Spleen (tissue), 11 donors: ENCODE data around the gene CNTNAP2. TPM values are rescaled to one million over a fixed set of nuclear protein-coding genes. Genes with fewer than 3 reads are reported as not detected.

ENCODE experiments used
- DNase-seq: peaks from one replicate; pipeline ENCODE4 v3.0.0-alpha.2; 2020
- H3K27ac ChIP-seq, 8 donors: fragments of 200-600 bp; sonication (generic) in 7 of 8; 1 replicate in 4 of 8; 2 replicates in 4 of 8; pipeline versions ENCODE4 v1.5.0 to v1.8.0; 2016 to 2021; ENCODE audit warnings: inconsistent platforms in 4 of 8, mild to moderate bottlenecking in 4 of 8, moderate library complexity in 1 of 8
- H3K27me3 ChIP-seq, 7 donors: fragments of 200-600 bp; sonication (generic) in 6 of 7; replicated peaks in 1 of 7; 1 replicate in 4 of 7; 2 replicates in 3 of 7; pipeline versions ENCODE4 v1.5.0 to v1.8.0; 2016 to 2021; ENCODE audit warnings: inconsistent platforms in 3 of 7, mild to moderate bottlenecking in 1 of 7
- H3K36me3 ChIP-seq, 6 donors: fragments of 200-600 bp; sonication (generic) in 5 of 6; 1 replicate in 4 of 6; 2 replicates in 2 of 6; pipeline versions ENCODE4 v1.5.0 to v1.8.0; 2016 to 2021; ENCODE audit warnings: inconsistent platforms in 2 of 6
- H3K4me1 ChIP-seq, 6 donors: fragments of 200-600 bp; sonication (generic) in 5 of 6; 1 replicate in 3 of 6; 2 replicates in 3 of 6; pipeline versions ENCODE4 v1.5.0 to v1.8.0; 2016 to 2021; ENCODE audit warnings: inconsistent platforms in 3 of 6
- H3K4me3 ChIP-seq, 8 donors: fragments of 200-600 bp; sonication (generic) in 7 of 8; 1 replicate in 4 of 8; 2 replicates in 4 of 8; pipeline versions ENCODE4 v1.5.0 to v1.8.0; 2016 to 2021; ENCODE audit warnings: inconsistent platforms in 4 of 8, mild to moderate bottlenecking in 4 of 8, moderate library complexity in 2 of 8
- H3K9me3 ChIP-seq, 8 donors: fragments of 200-600 bp; sonication (generic) in 7 of 8; 1 replicate in 4 of 8; 2 replicates in 4 of 8; pipeline versions ENCODE4 v1.5.0 to v1.8.0; 2016 to 2021; ENCODE audit warnings: inconsistent platforms in 4 of 8
- CTCF ChIP-seq, 11 experiments: fragments of 200-600 bp in 7 of 11; fragments of 450-650 bp in 4 of 11; sonication (generic) in 4 of 11; IDR thresholded peaks in 8 of 11; conservative IDR thresholded peaks in 3 of 11; 1 replicate in 7 of 11; 2 replicates in 4 of 11; pipeline versions ENCODE4 v1.4.0 to v1.8.0; 2016 to 2021; ENCODE audit warnings: antibody characterized with exemption in 11 of 11, inconsistent platforms in 4 of 11, mild to moderate bottlenecking in 1 of 11
- POLR2A ChIP-seq, 3 donors: fragments of 450-650 bp; IDR thresholded peaks; one replicate each; pipeline ENCODE4 v1.5.1; 2017; ENCODE audit warnings: antibody characterized with exemption in 3 of 3, mild to moderate bottlenecking in 1 of 3
- POLR2AphosphoS5 ChIP-seq, 3 donors: sonication (generic); formaldehyde crosslinking; IDR thresholded peaks; one replicate each; pipeline ENCODE4 v1.5.1; 2017; ENCODE audit warnings: antibody characterized with exemption in 3 of 3
- WGBS, 5 donors: extraction: QIAGEN DNeasy Blood & Tissue Kit in 3 of 5; methylation state at CpG; one replicate each; pipeline versions ENCODE4 v1.1.5 to v1.1.7; 2013 to 2018; 5-methylcytosine and 5-hydroxymethylcytosine counted together
- intact Hi-C: fragments of 100-400 bp; cut with DNase I; formaldehyde crosslinking; loops from one replicate; pipeline ENCODE4 v1.15.0; 2023; ENCODE audit warnings: low total_unique reads
- polyA plus RNA-seq, 3 donors: library from polyadenylated mRNA; stranded (reverse); fragments of 200-250 nt; gene quantifications; one replicate each; pipeline ENCODE4 v1.2.1, GENCODE V29; 2013
- total RNA-seq, 7 donors: library from RNA; depleted of rRNA in 3 of 7; stranded (reverse); fragments of >200 nt in 3 of 7; fragmentation: NEBNext Ultra II Directional in 4 of 7; extraction: Animal tissue kit (Norgen Biotek cat#: 25700) in 4 of 7; gene quantifications; one replicate each; pipeline versions ENCODE4 v1.1.0 to v1.2.1, GENCODE V29; 2016 to 2021
- donor health status: healthy with polysubstance abuse.
- donor health status: DM: no; HTN: no; CAD: no; lungs with moderate emphysema.
- donor health status: DM: no; HTN: no; CAD: no.
- donor health status: Bipolar disorder and iron deficiency.
- donor health status: healthy.
- donor health status: DM: no; HTN: no; CAD: no.
- donor health status: DM: yes; HTN: yes; CAD: no.

CNTNAP2 gene
- total and polyA plus RNA-seq, 10 donors = 0.13 to 2.0 (median 0.82) TPM

- 74 to 85% (median 82%) methylated on average over 4 of the region's 4 CpGs for WGBS, 5 donors
- no peak for TF ChIP-seq POLR2A (IDR thresholded peaks at IDR 0.05)
- TF ChIP-seq POLR2AphosphoS5 (IDR thresholded peaks at IDR 0.05) = no peak
- TF ChIP-seq CTCF (IDR thresholded peaks at IDR 0.05 in 8 of 11, conservative IDR thresholded peaks at IDR 0.05 in 3 of 11) = no peak
- Histone ChIP-seq H3K36me3 (no peaks in the 10 kb centered on the region), H3K4me1 (no peaks in the 10 kb centered on the region), H3K27me3 (no peaks in the 10 kb centered on the region), H3K9me3 (peaks cover 0 to 27% (median 4%) of the 10 kb centered on the region in 8 donors), H3K4me3 (no peak overlapping the region), H3K27ac (no peak overlapping the region)
- intact Hi-C loops = loop anchor here (10.0 kb wide), 1 partner anchor 65 kb away; no protein-coding TSS in a partner anchor
- DNase-seq = no peak
Measured at GRCh38 chr7:146449625-146450024, 333.0 kb downstream of the CNTNAP2 start.

- DNase-seq = no peak
- intact Hi-C loops = no loop called here
- H3K27ac ChIP-seq = no peak overlapping the region
- no peaks in the 10 kb centered on the region for H3K4me1 ChIP-seq
- no peak for TF ChIP-seq POLR2A (IDR thresholded peaks at IDR 0.05)
- TF ChIP-seq CTCF (IDR thresholded peaks at IDR 0.05 in 8 of 11, conservative IDR thresholded peaks at IDR 0.05 in 3 of 11) = no peak
- no peak overlapping the region for H3K4me3 ChIP-seq
- WGBS, 5 donors = 53 to 67% (median 62%) methylated on average over 2 of the region's 2 CpGs
- H3K36me3 ChIP-seq = no peaks in the 10 kb centered on the region
- H3K9me3 ChIP-seq = peaks cover 0 to 14% (median 7%) of the 10 kb centered on the region in 8 donors
- no peaks in the 10 kb centered on the region for H3K27me3 ChIP-seq
Measured at GRCh38 chr7:146455091-146455655, 338.6 kb downstream of the CNTNAP2 start.

- no peaks in the 10 kb centered on the region for H3K4me1 ChIP-seq
- intact Hi-C loops = no loop called here
- no peaks in the 10 kb centered on the region for H3K36me3 ChIP-seq
- H3K4me3 ChIP-seq = no peak overlapping the region
- H3K27ac ChIP-seq = no peak overlapping the region
- DNase-seq = no peak
- whole genome bisulfite sequencing, 5 donors = 56 to 86% (median 57%) methylated on average over 2 of the region's 2 CpGs
- TF ChIP-seq CTCF (IDR thresholded peaks at IDR 0.05 in 8 of 11, conservative IDR thresholded peaks at IDR 0.05 in 3 of 11) = no peak
- TF ChIP-seq POLR2AphosphoS5 (IDR thresholded peaks at IDR 0.05) = no peak
- TF ChIP-seq POLR2A (IDR thresholded peaks at IDR 0.05) = no peak
- H3K9me3 ChIP-seq = peaks cover 0 to 3% (median 0%) of the 10 kb centered on the region in 8 donors
- H3K27me3 ChIP-seq = no peaks in the 10 kb centered on the region
Measured at GRCh38 chr7:146479040-146479439, 362.4 kb downstream of the CNTNAP2 start.

- whole genome bisulfite sequencing, 5 donors = 84 to 91% (median 89%) methylated on average over 3 of the region's 3 CpGs
- H3K9me3 ChIP-seq = peaks cover 0 to 17% (median 7%) of the 10 kb centered on the region in 8 donors
- no peak for DNase-seq
- no peak overlapping the region for H3K27ac ChIP-seq
- TF ChIP-seq CTCF (IDR thresholded peaks at IDR 0.05 in 8 of 11, conservative IDR thresholded peaks at IDR 0.05 in 3 of 11) (no peak), POLR2A (IDR thresholded peaks at IDR 0.05) (no peak), POLR2AphosphoS5 (IDR thresholded peaks at IDR 0.05) (no peak)
- intact Hi-C loops = no loop called here
- H3K4me3 ChIP-seq = no peak overlapping the region
- no peaks in the 10 kb centered on the region for H3K27me3 ChIP-seq
- no peaks in the 10 kb centered on the region for H3K4me1 ChIP-seq
- no peaks in the 10 kb centered on the region for H3K36me3 ChIP-seq
Measured at GRCh38 chr7:146486519-146486918, 369.9 kb downstream of the CNTNAP2 start.
